IPS-11a (cell line): Measurements from ENCODE around the gene NCKAP5.

ENCODE experiments used
- H3K4me3 ChIP-seq: one replicate; pipeline ENCODE4 v1.5.1; 2013; ENCODE audit warnings: low read depth, low read length, control low read depth

NCKAP5 gene

GRCh38 chr2:132790207-132790785 is 778.0 kb downstream of the NCKAP5 start:
- no peak overlapping the region for H3K4me3 ChIP-seq

GRCh38 chr2:132789066-132789465 is 779.2 kb downstream of the NCKAP5 start:
- no peak overlapping the region for H3K4me3 ChIP-seq

GRCh38 chr2:132788310-132788838 is 779.9 kb downstream of the NCKAP5 start:
- H3K4me3 ChIP-seq, result no peak overlapping the region

- H3K4me3 ChIP-seq, result no peak overlapping the region
These were observed 784.4 kb downstream of the NCKAP5 start for GRCh38 chr2:132783883-132784282.

GRCh38 chr2:132782176-132782783 is 786.0 kb downstream of the NCKAP5 start:
- H3K4me3 ChIP-seq, result no peak overlapping the region

GRCh38 chr2:132780651-132781050 is 787.6 kb downstream of the NCKAP5 start:
- H3K4me3 ChIP-seq, result no peak overlapping the region

- no peak overlapping the region for H3K4me3 ChIP-seq
These were observed 789.0 kb downstream of the NCKAP5 start for GRCh38 chr2:132779206-132779721.

- H3K4me3 ChIP-seq, result no peak overlapping the region
These were observed 792.0 kb downstream of the NCKAP5 start for GRCh38 chr2:132776287-132776686.

GRCh38 chr2:132774189-132774588 is 794.1 kb downstream of the NCKAP5 start:
- no peak overlapping the region for H3K4me3 ChIP-seq

- no peak overlapping the region for H3K4me3 ChIP-seq
These were observed 794.9 kb downstream of the NCKAP5 start for GRCh38 chr2:132773331-132773730.

GRCh38 chr2:132772340-132772739 is 795.9 kb downstream of the NCKAP5 start:
- H3K4me3 ChIP-seq, result no peak overlapping the region

GRCh38 chr2:132766573-132766972 is 801.7 kb downstream of the NCKAP5 start:
- H3K4me3 ChIP-seq, result no peak overlapping the region

- H3K4me3 ChIP-seq, result no peak overlapping the region
These were observed 806.8 kb downstream of the NCKAP5 start for GRCh38 chr2:132761437-132761836.

GRCh38 chr2:132760971-132761370 is 807.3 kb downstream of the NCKAP5 start:
- H3K4me3 ChIP-seq, result no peak overlapping the region

GRCh38 chr2:132760405-132760804 is 807.9 kb downstream of the NCKAP5 start:
- H3K4me3 ChIP-seq, result no peak overlapping the region

GRCh38 chr2:132758995-132759394 is 809.3 kb downstream of the NCKAP5 start:
- H3K4me3 ChIP-seq, result no peak overlapping the region

GRCh38 chr2:132757676-132758075 is 810.6 kb downstream of the NCKAP5 start:
- no peak overlapping the region for H3K4me3 ChIP-seq

GRCh38 chr2:132757002-132757589 is 811.2 kb downstream of the NCKAP5 start:
- H3K4me3 ChIP-seq, result no peak overlapping the region

- no peak overlapping the region for H3K4me3 ChIP-seq
These were observed 813.3 kb downstream of the NCKAP5 start for GRCh38 chr2:132754867-132755472.

- H3K4me3 ChIP-seq, result no peak overlapping the region
These were observed 813.9 kb downstream of the NCKAP5 start for GRCh38 chr2:132754392-132754791.

GRCh38 chr2:132752421-132753206 is 815.6 kb downstream of the NCKAP5 start:
- no peak overlapping the region for H3K4me3 ChIP-seq
